ENCODE measurements around the gene ASB16. TPM values are rescaled to one million over a fixed set of nuclear protein-coding genes. Genes with fewer than 3 reads are reported as not detected.
A peak's percentile ranks its signal among the peaks of the same experiment; 100 is the strongest.
"Not testable (repeated sequence)": the region's sequence is repeated elsewhere in the genome, so short reads cannot be mapped to it uniquely, and the experiment has no call there.

Gene ASB16
- total and polyA plus RNA-seq, 10 of the 15 experiments (the other 5 are each of a cell fraction or from before 2014, with no cell fraction given), result 0.07 to 1.1 (median 0.44) TPM; not detected in 5

DNA sequence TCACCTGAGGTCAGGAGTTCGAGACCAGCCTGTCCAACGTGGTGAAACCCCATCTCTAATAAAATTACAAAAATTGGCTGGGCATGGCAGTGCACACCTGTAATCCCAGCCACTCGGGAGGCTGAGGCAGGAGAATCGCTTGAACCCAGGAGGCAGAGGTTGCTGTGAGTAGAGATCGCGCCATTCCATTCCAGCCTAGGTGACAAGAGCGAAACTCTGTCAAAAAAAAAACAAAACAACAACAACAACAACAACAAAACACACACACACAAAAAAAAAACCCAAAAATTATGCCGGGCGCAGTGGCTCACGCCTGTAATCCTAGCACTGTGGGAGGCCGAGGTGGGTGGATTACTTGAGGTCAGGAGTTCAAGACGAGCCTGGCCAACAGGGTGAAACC lies 39.1 kb upstream of the ASB16 start:
- H3K79me2 ChIP-seq (ENCODE audit: control insufficient read depth, insufficient read depth, low read length); BruUV-seq (replicated peaks); H3K9ac ChIP-seq (ENCODE audit: control insufficient read depth, insufficient read depth, low read length); H4K20me1 ChIP-seq (ENCODE audit: control insufficient read depth, insufficient read depth); H2AFZ ChIP-seq (ENCODE audit: control insufficient read depth, low read depth, low read length); SMC1A ChIA-PET (ENCODE audit: uncharacterized antibody, unreplicated experiment); ATAC-seq; RAD21 ChIA-PET (ENCODE audit: unreplicated experiment); in situ Hi-C loops (cut with MboI); H3K9me3 ChIP-seq (replicated peaks; ENCODE audit: control insufficient read depth, insufficient read depth, low read length); H3K4me1 ChIP-seq (ENCODE audit: control insufficient read depth, insufficient read depth, low read length); H3K27ac ChIP-seq (ENCODE audit: control insufficient read depth, insufficient read depth); H3K4me3 ChIP-seq; H3K36me3 ChIP-seq (ENCODE audit: control insufficient read depth in 2 of 2, insufficient read depth in 2 of 2, low read length in 1 of 2); DNase-seq (ENCODE audit: low read depth, low spot score); H3K27me3 ChIP-seq (replicated peaks in 1 of 2; ENCODE audit: control insufficient read depth in 2 of 2, insufficient read depth in 2 of 2, low read length in 1 of 2); FAIRE-seq; intact Hi-C loops (cut with micrococcal nuclease; ENCODE audit: unreplicated experiment); H3K4me2 ChIP-seq (ENCODE audit: control insufficient read depth, insufficient read depth): not testable (repeated sequence)
- ChIA-PET CTCF (interaction anchor here (0.9 to 2.7 kb wide), 2 partner anchors 20 to 37 kb away, joined by 3 to 12 read pairs; no protein-coding TSS in a partner anchor), POLR2A (interaction anchor here (0.6 to 1.4 kb wide), 2 partner anchors 8 to 13 kb away, joined by 3 to 4 read pairs; partner anchors contain the start of gene HDAC5)
- 87% methylated on average over 12 of the region's 12 CpGs for WGBS (ENCODE audit: insufficient coverage, insufficient replicate concordance, low lambda C conversion rate, missing lambda C conversion rate)

- no peak overlapping the region for H3K4me3 ChIP-seq
- no TSS peak for BruUV-seq (replicated peaks)
- DNase-seq (ENCODE audit: low read depth, low spot score) (no peak), ATAC-seq (peak; percentile 61), FAIRE-seq (no peak)
- H3K9me3 ChIP-seq (replicated peaks; ENCODE audit: control insufficient read depth, insufficient read depth, low read length), result no peaks in the 10 kb centered on the region
- ChIA-PET POLR2A (interaction anchor here (0.6 to 1.4 kb wide), 2 partner anchors 9 to 204 kb away, joined by 4 read pairs; partner anchors contain the start of gene HDAC5), SMC1A (ENCODE audit: uncharacterized antibody, unreplicated experiment) (interaction anchor here (0.7 to 1.8 kb wide), 3 partner anchors 9 to 124 kb away, joined by 3 to 5 read pairs (median 3); partner anchors contain the start of gene HDAC5), CTCF (interaction anchor here (0.6 to 2.7 kb wide), 5 partner anchors 9 to 254 kb away, joined by 3 to 12 read pairs (median 6); partner anchors contain the start of gene HDAC5), RAD21 (ENCODE audit: unreplicated experiment) (no interaction called here)
- no peak overlapping the region for H3K9ac ChIP-seq (ENCODE audit: control insufficient read depth, insufficient read depth, low read length)
- H4K20me1 ChIP-seq (ENCODE audit: control insufficient read depth, insufficient read depth), result no peaks in the 10 kb centered on the region
- no peaks in the 10 kb centered on the region for H3K79me2 ChIP-seq (ENCODE audit: control insufficient read depth, insufficient read depth, low read length)
- TF ChIP-seq, protein P1, sequence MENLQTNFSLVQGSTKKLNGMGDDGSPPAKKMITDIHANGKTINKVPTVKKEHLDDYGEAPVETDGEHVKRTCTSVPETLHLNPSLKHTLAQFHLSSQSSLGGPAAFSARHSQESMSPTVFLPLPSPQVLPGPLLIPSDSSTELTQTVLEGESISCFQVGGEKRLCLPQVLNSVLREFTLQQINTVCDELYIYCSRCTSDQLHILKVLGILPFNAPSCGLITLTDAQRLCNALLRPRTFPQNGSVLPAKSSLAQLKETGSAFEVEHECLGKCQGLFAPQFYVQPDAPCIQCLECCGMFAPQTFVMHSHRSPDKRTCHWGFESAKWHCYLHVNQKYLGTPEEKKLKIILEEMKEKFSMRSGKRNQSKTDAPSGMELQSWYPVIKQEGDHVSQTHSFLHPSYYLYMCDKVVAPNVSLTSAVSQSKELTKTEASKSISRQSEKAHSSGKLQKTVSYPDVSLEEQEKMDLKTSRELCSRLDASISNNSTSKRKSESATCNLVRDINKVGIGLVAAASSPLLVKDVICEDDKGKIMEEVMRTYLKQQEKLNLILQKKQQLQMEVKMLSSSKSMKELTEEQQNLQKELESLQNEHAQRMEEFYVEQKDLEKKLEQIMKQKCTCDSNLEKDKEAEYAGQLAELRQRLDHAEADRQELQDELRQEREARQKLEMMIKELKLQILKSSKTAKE (IDR thresholded peaks at IDR 0.05; ENCODE audit: low read depth, poor library complexity, severe bottlenecking), result no peak
- no peak for TF ChIP-seq CHD2 (IDR thresholded peaks at IDR 0.05; ENCODE audit: borderline replicate concordance, low read depth, low read length)
- no peak for TF ChIP-seq BRCA1 (IDR thresholded peaks at IDR 0.05; ENCODE audit: low read depth, low read length)
- no peak for TF ChIP-seq DPF2 (IDR thresholded peaks at IDR 0.05)
- TF ChIP-seq MEF2A (IDR thresholded peaks at IDR 0.05; ENCODE audit: insufficient read depth, low read depth, low read length), result no peak
- no peak for TF ChIP-seq ZNF687 (IDR thresholded peaks at IDR 0.05)
- TF ChIP-seq NFYA (IDR thresholded peaks at IDR 0.05; ENCODE audit: borderline replicate concordance, low read depth, low read length), result no peak
- TF ChIP-seq, protein P2, sequence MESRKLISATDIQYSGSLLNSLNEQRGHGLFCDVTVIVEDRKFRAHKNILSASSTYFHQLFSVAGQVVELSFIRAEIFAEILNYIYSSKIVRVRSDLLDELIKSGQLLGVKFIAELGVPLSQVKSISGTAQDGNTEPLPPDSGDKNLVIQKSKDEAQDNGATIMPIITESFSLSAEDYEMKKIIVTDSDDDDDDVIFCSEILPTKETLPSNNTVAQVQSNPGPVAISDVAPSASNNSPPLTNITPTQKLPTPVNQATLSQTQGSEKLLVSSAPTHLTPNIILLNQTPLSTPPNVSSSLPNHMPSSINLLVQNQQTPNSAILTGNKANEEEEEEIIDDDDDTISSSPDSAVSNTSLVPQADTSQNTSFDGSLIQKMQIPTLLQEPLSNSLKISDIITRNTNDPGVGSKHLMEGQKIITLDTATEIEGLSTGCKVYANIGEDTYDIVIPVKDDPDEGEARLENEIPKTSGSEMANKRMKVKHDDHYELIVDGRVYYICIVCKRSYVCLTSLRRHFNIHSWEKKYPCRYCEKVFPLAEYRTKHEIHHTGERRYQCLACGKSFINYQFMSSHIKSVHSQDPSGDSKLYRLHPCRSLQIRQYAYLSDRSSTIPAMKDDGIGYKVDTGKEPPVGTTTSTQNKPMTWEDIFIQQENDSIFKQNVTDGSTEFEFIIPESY (IDR thresholded peaks at IDR 0.05), result no peak
- 0 out of 2 replicates have a peak overlapping the region, but pooled peaks have one; percentile 35 for H3K4me2 ChIP-seq (ENCODE audit: control insufficient read depth, insufficient read depth)
- peak overlapping the region; percentile 64 for H2AFZ ChIP-seq (ENCODE audit: control insufficient read depth, low read depth, low read length)
- no peaks in the 10 kb centered on the region; a peak in 1 of 4 replicates for H3K27me3 ChIP-seq (replicated peaks in 1 of 2; ENCODE audit: control insufficient read depth in 2 of 2, insufficient read depth in 2 of 2, low read length in 1 of 2)
- H3K4me1 ChIP-seq (ENCODE audit: control insufficient read depth, insufficient read depth, low read length), result peaks cover 9% of the 10 kb centered on the region
- intact Hi-C loops (cut with micrococcal nuclease; ENCODE audit: unreplicated experiment), result no loop called here
- peak overlapping the region; percentile 19 for H3K27ac ChIP-seq (ENCODE audit: control insufficient read depth, insufficient read depth)
- in situ Hi-C loops (cut with MboI), result no loop called here
- no peaks in the 10 kb centered on the region for H3K36me3 ChIP-seq (ENCODE audit: control insufficient read depth in 2 of 2, insufficient read depth in 2 of 2, low read length in 1 of 2)
These were observed 38.2 kb upstream of the ASB16 start for GRCh38 chr17:44132275-44132821.
